Natural killer cell (primary cell): ENCODE data around the gene PLPP1. TPM values are rescaled to one million over a fixed set of nuclear protein-coding genes. Genes with fewer than 3 reads are reported as not detected.

Experiments used
- ATAC-seq, 3 donors: fragments of 150-1000 bp in 2 of 3; fragments of 200-7000 bp in 1 of 3; cut with Tn5 transposase; 1 replicate in 1 of 3; 2 replicates in 2 of 3; pipeline ENCODE4 v1.10.0; 2021; ENCODE audit warnings: mild to moderate bottlenecking in 2 of 3, moderate library complexity in 2 of 3
- DNase-seq, 2 donors: peaks; one replicate each; pipeline versions ENCODE4 v3.0.0 to v3.0.0-alpha.2; 2013 to 2021; ENCODE audit warnings: mixed read lengths in 1 of 2
- H3K27ac ChIP-seq: one replicate; pipeline ENCODE4 v1.5.1; 2013; ENCODE audit warnings: mild to moderate bottlenecking, low read length
- H3K27me3 ChIP-seq: one replicate; pipeline ENCODE4 v1.6.1; 2013; ENCODE audit warnings: low read length; ENCODE audit not compliant: control insufficient read depth, insufficient read depth
- H3K36me3 ChIP-seq: one replicate; pipeline ENCODE4 v1.6.1; 2013; ENCODE audit warnings: low read length; ENCODE audit not compliant: control insufficient read depth, insufficient read depth
- H3K4me1 ChIP-seq: one replicate; pipeline ENCODE4 v1.6.1; 2013; ENCODE audit warnings: low read length; ENCODE audit not compliant: control insufficient read depth, insufficient read depth
- H3K4me3 ChIP-seq: one replicate; pipeline ENCODE4 v1.5.1; 2013; ENCODE audit warnings: low read length
- H3K9me3 ChIP-seq: one replicate; pipeline ENCODE4 v1.6.1; 2013; ENCODE audit warnings: low read length; ENCODE audit not compliant: control insufficient read depth, insufficient read depth
- H3K27ac Mint-ChIP-seq, 2 donors: one replicate each; pipeline ENCODE4 v1.8.0; 2022; ENCODE audit warnings: mild to moderate bottlenecking in 2 of 2, mixed read lengths in 2 of 2, moderate library complexity in 1 of 2
- H3K27me3 Mint-ChIP-seq, 2 donors: one replicate each; pipeline ENCODE4 v1.8.0; 2022; ENCODE audit warnings: low read depth in 2 of 2, mixed read lengths in 2 of 2
- H3K36me3 Mint-ChIP-seq: one replicate; pipeline ENCODE4 v1.8.0; 2022; ENCODE audit warnings: mixed read lengths
- H3K4me1 Mint-ChIP-seq, 2 donors: one replicate each; pipeline ENCODE4 v1.8.0; 2022; ENCODE audit warnings: mixed read lengths in 2 of 2
- H3K4me3 Mint-ChIP-seq: one replicate; pipeline ENCODE4 v1.8.0; 2022; ENCODE audit warnings: mild to moderate bottlenecking, moderate library complexity, mixed read lengths
- H3K9me3 Mint-ChIP-seq, 2 donors: one replicate each; pipeline ENCODE4 v1.8.0; 2022; ENCODE audit warnings: mixed read lengths in 2 of 2
- CTCF ChIP-seq: fragments of 200-600 bp; IDR thresholded peaks from one replicate; pipeline ENCODE4 v1.8.0; 2022; ENCODE audit warnings: antibody characterized with exemption
- WGBS: methylation state at CpG from one replicate; pipeline ENCODE4 v1.1.7; 2013; ENCODE audit warnings: missing lambda C conversion rate; ENCODE audit not compliant: insufficient coverage; 5-methylcytosine and 5-hydroxymethylcytosine counted together
- intact Hi-C: fragments of 100-400 bp; cut with micrococcal nuclease; formaldehyde crosslinking; loops from one replicate; pipeline ENCODE4 v1.14.2; 2022
- total RNA-seq, 4 donors: library from RNA; stranded (reverse); fragments of 120-200 nt in 1 of 4; gene quantifications; one replicate each; pipeline versions ENCODE4 v1.2.3 to v1.2.4, GENCODE V29; 2013 to 2022

Gene PLPP1
- total RNA-seq, 3 donors from 2014 or later (not counting 1 experiment from before 2014, with no cell fraction given), result 3.3 to 5.5 (median 4.2) TPM

GRCh38 chr5:55445791-55446190, 89.0 kb downstream of the PLPP1 start:
- no peaks in the 10 kb centered on the region for H3K4me1 ChIP-seq
- H3K36me3 Mint-ChIP-seq, result no peaks in the 10 kb centered on the region
- H3K36me3 ChIP-seq, result no peaks in the 10 kb centered on the region
- peaks cover 0 to 2% of the 10 kb centered on the region in 2 donors for H3K27me3 Mint-ChIP-seq
- DNase-seq (no peak), ATAC-seq (no peak)
- 100% methylated on average over 3 of the region's 3 CpGs for WGBS
- H3K4me3 Mint-ChIP-seq, result no peak overlapping the region
- H3K27ac Mint-ChIP-seq, result no peak overlapping the region
- H3K4me1 Mint-ChIP-seq, result no peaks in the 10 kb centered on the region
- no peak overlapping the region for H3K27ac ChIP-seq
- TF ChIP-seq CTCF, result no peak
- no peaks in the 10 kb centered on the region for H3K27me3 ChIP-seq
- intact Hi-C loops, result no loop called here
- no peaks in the 10 kb centered on the region for H3K9me3 Mint-ChIP-seq
- no peaks in the 10 kb centered on the region for H3K9me3 ChIP-seq
- no peak overlapping the region for H3K4me3 ChIP-seq

- ATAC-seq, result no peak
- no peaks in the 10 kb centered on the region for H3K36me3 ChIP-seq
- Mint-ChIP-seq H3K9me3 (no peaks in the 10 kb centered on the region), H3K36me3 (no peaks in the 10 kb centered on the region), H3K27me3 (peaks cover 0 to 2% of the 10 kb centered on the region in 2 donors), H3K4me3 (no peak overlapping the region), H3K4me1 (no peaks in the 10 kb centered on the region), H3K27ac (no peak overlapping the region)
- no peak overlapping the region for H3K4me3 ChIP-seq
- no peak for TF ChIP-seq CTCF
- no peak for DNase-seq
- intact Hi-C loops, result no loop called here
- 100% methylated on average over 1 of the region's 1 CpG for WGBS
- H3K27me3 ChIP-seq, result no peaks in the 10 kb centered on the region
- no peaks in the 10 kb centered on the region for H3K4me1 ChIP-seq
- H3K9me3 ChIP-seq, result no peaks in the 10 kb centered on the region
- H3K27ac ChIP-seq, result no peak overlapping the region
These were observed 92.8 kb downstream of the PLPP1 start for GRCh38 chr5:55441954-55442353.

DNA sequence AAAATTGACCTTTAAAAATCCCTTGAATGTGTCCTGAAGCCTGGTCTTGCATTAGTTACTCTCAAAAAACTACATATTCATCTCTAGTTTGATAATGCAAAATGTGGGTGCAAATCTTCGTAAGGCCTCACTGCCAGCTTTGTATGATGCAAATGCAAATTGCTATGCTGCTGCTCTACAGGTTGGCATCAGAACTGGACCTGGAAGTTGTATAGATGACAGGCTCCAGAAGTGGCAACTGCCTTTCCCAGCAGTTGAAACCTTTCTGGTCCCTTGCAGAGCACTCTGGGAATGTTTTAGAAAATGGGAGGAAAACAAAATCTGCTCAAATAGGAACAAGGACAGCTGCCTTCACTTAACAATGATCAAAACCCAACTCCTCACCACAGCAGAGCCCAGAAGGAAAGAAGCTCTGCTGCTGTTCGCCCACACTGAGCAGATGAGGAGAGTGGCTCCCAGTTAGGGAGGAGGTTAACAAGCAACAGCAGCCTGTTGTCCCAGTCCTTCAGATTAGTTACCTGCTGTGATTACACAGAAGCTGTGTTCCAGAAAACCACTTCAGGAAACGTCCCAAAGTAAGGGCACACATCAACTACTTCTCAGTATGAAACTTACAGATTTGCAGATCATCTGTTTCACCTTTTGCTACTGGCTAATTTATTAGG, 93.5 kb downstream of the PLPP1 start:
- Mint-ChIP-seq H3K4me3 (no peak overlapping the region), H3K27me3 (peaks cover 0 to 2% of the 10 kb centered on the region in 2 donors), H3K9me3 (peaks cover 0 to 2% of the 10 kb centered on the region in 2 donors), H3K27ac (no peak overlapping the region), H3K4me1 (no peaks in the 10 kb centered on the region), H3K36me3 (peaks cover 2% of the 10 kb centered on the region)
- H3K4me3 ChIP-seq, result no peak overlapping the region
- intact Hi-C loops, result no loop called here
- H3K36me3 ChIP-seq, result no peaks in the 10 kb centered on the region
- peaks cover 2% of the 10 kb centered on the region for H3K9me3 ChIP-seq
- TF ChIP-seq CTCF, result no peak
- no peak overlapping the region for H3K27ac ChIP-seq
- no peaks in the 10 kb centered on the region for H3K4me1 ChIP-seq
- WGBS, result 80% methylated on average over 3 of the region's 3 CpGs
- no peaks in the 10 kb centered on the region for H3K27me3 ChIP-seq
- DNase-seq (no peak), ATAC-seq (no peak)

DNA sequence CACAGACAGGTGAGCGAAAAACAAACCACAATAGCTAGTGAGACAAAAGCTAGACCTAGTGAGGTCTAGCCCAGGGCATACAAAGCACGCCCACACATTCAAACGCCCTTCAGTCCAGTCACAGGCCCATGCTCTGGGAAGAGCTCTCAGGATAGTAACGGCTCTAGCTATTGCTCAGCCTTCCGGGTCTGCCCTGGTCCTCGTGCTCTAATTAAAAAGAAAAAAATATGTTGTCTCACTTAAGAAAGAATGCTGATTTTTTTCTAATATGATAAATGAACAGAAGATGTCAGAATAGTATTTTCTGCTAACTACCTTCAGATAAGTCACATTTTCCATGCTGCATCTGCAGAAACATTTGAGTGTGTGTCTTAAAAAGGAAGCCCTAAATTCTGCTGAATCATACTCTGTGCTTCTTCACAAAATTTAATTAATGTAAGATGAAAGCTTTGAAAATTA, 94.5 kb downstream of the PLPP1 start:
- peaks cover 5% of the 10 kb centered on the region for H3K9me3 ChIP-seq
- DNase-seq, result no peak
- ATAC-seq, result no peak
- no peaks in the 10 kb centered on the region for H3K4me1 ChIP-seq
- Mint-ChIP-seq H3K27me3 (peaks cover 0 to 2% of the 10 kb centered on the region in 2 donors), H3K9me3 (peaks cover 0 to 7% of the 10 kb centered on the region in 2 donors), H3K27ac (no peak overlapping the region), H3K36me3 (peaks cover 13% of the 10 kb centered on the region), H3K4me1 (no peaks in the 10 kb centered on the region), H3K4me3 (no peak overlapping the region)
- H3K27me3 ChIP-seq, result no peaks in the 10 kb centered on the region
- H3K4me3 ChIP-seq, result no peak overlapping the region
- TF ChIP-seq CTCF, result no peak
- intact Hi-C loops, result no loop called here
- no peaks in the 10 kb centered on the region for H3K36me3 ChIP-seq
- H3K27ac ChIP-seq, result no peak overlapping the region
- 65% methylated on average over 6 of the region's 6 CpGs for WGBS
